Activated CD8-positive, alpha-beta memory T cell treated with anti-CD3 and anti-CD28 coated beads for 36 hours (primary cell): ENCODE data around the gene IGF2R. TPM values are rescaled to one million over a fixed set of nuclear protein-coding genes. Genes with fewer than 3 reads are reported as not detected.

ENCODE experiments used
- CTCF ChIA-PET: fragments of 350-600 bp; sonication (Branson Sonifier 250); formaldehyde crosslinking; loops from one replicate; lab custom pipeline; 2021; ENCODE audit warnings: antibody characterized with exemption; lab: Charles Lee
- POLR2A ChIA-PET: fragments of 350-600 bp; sonication (Branson Sonifier 250); formaldehyde crosslinking; loops from one replicate; lab custom pipeline; 2021; ENCODE audit warnings: antibody characterized with exemption; lab: Charles Lee
- total RNA-seq, 2 experiments: library from RNA; stranded (reverse); gene quantifications; one replicate each; pipeline ENCODE4 v1.2.3, GENCODE V29; 2021

The IGF2R gene
- total RNA-seq, 2 experiments from 2014 or later, result 125 to 128 TPM

DNA sequence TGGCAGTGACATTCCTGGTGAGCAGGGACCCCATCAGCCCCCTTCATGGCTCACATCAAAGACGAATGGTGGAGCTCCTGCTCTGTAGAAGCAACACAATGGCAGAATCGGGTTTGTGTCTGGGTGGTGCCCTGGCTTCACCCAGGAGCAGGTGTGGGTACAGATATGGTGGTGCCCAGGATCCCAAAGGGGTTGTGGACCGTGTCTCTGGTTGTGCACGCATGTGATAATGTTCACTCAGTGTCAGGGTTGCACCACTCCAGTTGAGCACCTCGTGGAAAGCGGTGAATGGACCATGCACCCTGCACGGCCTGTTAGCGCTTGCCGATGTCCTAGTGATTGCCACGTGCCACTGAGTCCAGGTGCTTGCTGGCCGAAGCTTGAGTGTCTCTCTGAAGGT is 63.0 kb downstream of the IGF2R start:
- ChIA-PET CTCF (interaction anchor here (1.2 kb wide), 1 partner anchor 424 kb away, joined by 3 read pairs; no protein-coding TSS in a partner anchor), POLR2A (no interaction called here)

DNA sequence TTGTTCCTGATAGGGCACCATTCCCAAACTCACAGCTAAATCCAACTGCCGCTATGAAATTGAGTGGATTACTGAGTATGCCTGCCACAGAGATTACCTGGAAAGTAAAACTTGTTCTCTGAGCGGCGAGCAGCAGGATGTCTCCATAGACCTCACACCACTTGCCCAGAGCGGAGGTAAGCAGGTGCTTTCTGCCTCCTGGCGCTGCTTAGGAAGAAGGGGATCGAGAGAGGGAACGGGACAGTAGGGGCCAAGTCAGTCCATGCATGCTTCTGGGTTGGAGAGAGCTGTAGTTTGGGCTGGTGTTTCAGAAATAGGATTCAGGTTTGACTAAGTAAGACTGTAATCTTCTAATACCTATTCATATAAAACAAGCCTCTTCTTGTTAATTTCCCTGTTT is 63.7 kb downstream of the IGF2R start:
- ChIA-PET CTCF (interaction anchor here (1.2 kb wide), 1 partner anchor 423 kb away, joined by 3 read pairs; no protein-coding TSS in a partner anchor), POLR2A (no interaction called here)

DNA sequence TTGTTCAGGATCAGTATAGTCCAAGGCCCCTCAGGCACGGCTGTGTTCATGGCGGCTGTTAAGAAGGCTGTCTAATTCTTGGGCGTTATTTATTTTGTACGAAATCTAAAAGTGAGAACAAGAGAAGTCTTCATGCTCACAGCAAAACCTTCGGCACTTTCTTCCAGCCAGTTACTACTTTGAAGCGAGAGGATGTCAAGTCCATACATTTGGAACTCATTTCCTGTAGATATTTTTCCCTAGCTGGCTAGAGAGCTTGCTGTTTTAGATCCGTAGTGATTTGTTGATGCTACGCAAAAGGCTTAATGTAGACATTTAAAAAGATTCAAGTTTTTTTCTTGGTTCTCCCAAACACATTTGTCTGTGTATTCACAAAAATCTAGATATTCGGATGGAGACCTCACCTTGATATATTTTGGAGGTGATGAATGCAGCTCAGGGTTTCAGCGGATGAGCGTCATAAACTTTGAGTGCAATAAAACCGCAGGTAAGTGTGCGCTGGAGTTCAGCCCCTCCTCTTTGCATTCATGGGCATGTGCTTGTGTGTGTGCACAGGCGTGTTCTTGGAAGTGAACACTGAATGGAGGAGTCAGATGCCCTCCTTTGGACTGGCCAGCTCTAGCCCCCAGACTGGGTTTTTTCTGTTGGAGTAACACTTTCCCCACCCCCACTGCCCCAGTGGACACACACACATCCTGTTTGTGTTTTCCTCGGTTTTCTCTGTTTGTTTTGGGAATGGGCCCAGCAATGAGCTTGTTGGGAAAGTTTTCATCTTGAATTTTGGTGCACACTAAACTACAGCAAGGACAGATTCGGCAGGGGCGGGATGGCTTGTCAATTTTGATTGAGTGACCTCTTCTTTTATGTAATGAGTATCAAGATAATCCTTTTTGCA is 65.4 kb downstream of the IGF2R start:
- CTCF ChIA-PET, result interaction anchor here (0.6 kb wide), 1 partner anchor 23 kb away, joined by 4 read pairs; no protein-coding TSS in a partner anchor
- POLR2A ChIA-PET, result interaction anchor here (0.5 kb wide), 1 partner anchor 310 kb away, joined by 7 read pairs; no protein-coding TSS in a partner anchor

DNA sequence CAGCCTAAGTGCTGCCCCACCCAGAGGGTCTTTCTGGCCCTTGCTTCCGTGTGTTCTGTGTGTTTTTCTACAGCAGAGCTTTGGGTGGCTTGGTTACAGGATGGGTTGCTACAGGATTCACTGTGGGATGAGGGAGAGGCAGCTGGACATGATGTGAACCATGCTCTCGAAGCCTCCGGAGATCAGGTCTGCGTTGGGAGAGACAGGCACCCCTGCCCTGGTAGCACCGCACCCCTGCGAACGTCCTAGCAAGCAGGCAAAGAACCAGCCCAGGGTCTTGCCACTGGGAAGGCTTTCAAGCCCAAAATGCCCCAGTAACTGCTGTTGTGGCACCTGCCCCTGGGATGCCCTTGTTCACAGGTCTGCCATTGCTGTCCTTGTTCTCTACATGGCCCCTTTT is 66.4 kb downstream of the IGF2R start:
- CTCF ChIA-PET, result interaction anchor here (0.6 kb wide), 1 partner anchor 24 kb away, joined by 4 read pairs; no protein-coding TSS in a partner anchor

DNA sequence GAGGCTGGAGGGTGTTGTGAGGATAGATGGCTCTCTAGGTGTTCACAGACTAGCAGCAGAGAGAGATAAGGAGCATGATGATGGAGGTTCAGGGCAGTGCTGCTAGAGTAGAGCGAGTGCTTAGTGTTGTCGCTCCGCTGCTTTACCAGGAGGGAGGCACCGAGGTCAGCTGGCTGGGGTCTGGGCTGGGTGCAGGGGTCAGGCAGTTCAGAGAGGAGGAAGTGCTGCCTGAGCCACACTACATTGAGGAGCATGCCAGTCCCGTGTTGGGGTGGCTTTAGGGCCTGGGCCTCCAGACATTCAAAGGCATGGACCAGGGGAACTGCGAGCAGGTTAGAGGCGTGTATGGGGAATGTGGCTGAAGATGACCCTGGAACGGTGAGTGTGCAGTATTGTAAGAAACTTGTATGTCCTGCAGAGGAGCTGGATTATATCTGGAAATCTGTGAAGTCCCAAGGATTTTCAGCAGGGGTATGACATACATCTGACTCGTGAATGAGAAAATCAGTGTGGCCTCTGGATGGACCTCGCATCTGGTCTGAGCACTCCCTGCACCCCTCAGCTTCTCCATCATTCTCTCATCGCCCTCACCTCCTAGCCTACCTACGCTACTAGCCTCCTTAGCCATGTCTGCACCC is 66.9 kb downstream of the IGF2R start:
- ChIA-PET CTCF (no interaction called here), POLR2A (no interaction called here)

More for the DNA sequence above, 66.4 kb downstream of the IGF2R start:
- POLR2A ChIA-PET, result no interaction called here

DNA sequence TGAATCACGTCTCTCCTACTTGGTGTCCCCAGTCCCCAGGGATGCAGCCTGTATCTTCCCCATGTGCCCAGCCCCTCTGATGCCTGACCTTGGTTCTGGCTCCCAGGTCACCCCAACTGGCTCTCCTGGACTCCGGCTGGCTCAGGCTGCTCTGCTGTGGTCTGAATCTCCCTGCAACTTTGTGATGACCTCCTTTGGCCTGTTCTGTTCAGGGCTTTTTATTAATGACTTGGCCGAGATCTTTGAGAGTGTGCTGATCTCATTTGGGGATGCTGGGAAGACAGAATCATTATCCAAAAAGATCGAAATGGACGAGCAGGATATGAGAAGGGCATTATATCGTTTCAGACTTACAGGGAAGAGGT is 67.4 kb downstream of the IGF2R start:
- ChIA-PET POLR2A (no interaction called here), CTCF (no interaction called here)

DNA sequence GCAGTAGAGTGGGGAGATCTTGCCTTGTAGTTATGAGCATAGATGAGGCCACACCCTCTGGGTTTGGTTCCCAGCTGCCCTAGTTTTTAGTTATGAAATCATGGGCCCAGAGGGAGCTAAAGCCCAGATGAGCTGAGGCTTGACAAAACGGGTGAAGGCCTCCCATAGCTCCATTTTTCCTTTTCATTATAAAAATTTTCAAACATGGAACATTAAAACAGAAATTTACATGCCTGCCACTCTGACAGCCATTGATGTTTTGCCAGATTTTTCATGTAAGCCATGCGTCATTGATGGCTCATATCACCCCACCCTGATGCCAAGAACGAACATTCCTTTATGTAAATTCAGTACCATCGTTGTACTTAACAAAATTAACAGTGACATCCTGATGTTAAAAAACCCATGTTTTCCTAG is 67.9 kb downstream of the IGF2R start:
- POLR2A ChIA-PET, result no interaction called here
- CTCF ChIA-PET, result no interaction called here

DNA sequence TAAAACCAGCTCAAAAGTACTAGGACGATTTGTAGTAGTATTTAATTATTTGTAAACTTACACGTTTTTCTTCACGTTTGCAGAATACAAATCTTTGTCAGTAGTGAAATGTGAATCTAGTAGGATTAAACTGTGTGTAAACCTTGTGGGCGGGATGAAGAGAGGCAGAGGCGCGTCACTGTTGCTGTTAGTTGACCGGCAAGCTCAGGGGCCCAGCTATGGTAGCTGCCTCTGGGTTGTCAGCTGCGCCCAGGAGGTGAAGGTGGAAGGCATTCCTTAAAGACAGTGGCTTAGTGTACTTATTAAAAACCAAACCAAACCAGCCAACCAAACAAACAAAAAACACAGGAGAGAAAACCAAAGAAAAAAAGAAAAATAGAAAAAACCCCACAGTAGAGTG is 69.6 kb downstream of the IGF2R start:
- ChIA-PET CTCF (no interaction called here), POLR2A (no interaction called here)

DNA sequence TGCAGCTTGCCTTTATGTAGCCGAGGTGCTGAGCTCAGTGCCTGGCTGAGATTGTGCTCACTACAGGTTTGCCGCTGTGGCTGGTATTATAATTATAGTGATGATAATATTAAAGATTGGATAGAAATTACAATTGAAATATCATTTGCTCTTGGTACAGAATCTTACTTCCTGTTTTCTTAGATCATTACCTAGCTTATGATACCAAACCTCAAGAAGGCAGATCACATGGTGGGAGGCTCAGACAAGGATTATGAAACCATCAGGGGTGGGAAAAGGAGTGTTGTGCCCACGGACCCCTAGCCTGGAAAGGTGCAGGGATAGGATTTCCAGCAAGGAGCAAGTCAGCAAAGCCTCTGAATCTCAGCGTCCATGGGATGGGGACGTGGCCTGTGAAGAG is 70.6 kb downstream of the IGF2R start:
- ChIA-PET CTCF (no interaction called here), POLR2A (no interaction called here)

DNA sequence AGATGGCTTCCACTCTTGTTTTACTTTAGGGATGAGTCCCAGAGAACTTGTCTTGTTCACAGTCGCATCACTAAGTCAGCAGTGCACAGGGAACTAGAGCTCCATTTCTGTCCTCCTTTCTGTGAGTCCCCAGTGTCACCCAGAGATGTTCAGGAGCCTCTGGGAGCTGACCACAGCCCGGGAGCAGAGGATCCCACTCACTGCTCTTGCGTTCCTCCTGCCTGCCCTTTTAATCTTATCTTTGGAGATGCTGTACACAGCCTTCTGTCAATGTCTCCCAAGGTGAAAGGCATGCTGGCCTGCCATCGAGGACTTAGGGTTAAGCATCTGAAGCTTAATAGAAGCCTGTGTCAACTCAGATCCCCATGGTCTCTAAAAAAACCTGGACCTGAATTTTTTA is 71.2 kb downstream of the IGF2R start:
- CTCF ChIA-PET, result no interaction called here
- POLR2A ChIA-PET, result no interaction called here

DNA sequence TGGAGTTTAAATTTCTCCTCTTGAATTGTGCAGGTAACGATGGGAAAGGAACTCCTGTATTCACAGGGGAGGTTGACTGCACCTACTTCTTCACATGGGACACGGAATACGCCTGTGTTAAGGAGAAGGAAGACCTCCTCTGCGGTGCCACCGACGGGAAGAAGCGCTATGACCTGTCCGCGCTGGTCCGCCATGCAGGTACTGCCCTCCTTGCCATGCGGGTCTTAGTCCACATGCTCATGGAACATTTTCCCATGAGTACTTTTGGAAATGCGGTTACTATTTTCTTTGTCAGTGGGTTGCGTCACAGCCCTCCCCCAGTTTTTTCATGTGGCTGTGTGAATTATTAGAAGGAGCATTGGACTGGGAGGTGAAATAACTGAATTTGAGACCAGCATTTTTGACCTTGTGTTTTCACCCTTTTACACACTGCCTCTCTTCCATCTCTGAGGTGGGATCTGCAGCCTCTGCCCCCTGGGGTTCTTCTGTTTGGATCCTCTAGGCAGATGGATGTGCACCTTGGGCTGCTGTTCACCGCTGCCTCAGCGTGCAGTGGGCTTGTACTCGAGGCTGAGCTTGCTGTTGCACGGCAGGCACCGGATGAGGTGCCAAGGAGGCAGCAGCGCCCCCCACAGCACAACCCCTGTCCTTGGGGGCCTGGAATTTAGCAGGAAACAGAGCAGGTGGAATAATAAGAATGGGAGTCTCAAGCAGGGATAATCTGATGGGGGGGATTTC is 71.8 kb downstream of the IGF2R start:
- POLR2A ChIA-PET, result no interaction called here
- CTCF ChIA-PET, result no interaction called here

DNA sequence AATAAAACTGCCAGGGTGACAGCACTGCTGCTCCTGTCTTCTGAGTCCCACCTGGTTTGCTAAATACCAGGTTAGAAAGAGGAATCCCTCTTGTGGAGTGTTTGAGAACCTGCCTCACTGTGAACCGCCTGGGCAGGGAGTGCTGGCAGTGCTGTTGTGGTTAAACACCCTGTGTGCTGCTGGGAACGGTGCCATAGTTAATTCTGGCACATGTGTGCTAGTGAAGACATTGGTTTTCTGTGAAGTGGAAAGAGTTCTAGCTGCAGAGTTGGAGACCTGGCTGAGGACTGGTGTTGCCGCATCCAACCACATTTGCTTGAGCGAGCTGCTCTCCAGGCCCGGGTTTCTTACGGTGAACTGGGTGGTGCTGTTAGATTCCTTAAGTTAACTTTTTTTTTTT is 72.7 kb downstream of the IGF2R start:
- ChIA-PET CTCF (no interaction called here), POLR2A (no interaction called here)

DNA sequence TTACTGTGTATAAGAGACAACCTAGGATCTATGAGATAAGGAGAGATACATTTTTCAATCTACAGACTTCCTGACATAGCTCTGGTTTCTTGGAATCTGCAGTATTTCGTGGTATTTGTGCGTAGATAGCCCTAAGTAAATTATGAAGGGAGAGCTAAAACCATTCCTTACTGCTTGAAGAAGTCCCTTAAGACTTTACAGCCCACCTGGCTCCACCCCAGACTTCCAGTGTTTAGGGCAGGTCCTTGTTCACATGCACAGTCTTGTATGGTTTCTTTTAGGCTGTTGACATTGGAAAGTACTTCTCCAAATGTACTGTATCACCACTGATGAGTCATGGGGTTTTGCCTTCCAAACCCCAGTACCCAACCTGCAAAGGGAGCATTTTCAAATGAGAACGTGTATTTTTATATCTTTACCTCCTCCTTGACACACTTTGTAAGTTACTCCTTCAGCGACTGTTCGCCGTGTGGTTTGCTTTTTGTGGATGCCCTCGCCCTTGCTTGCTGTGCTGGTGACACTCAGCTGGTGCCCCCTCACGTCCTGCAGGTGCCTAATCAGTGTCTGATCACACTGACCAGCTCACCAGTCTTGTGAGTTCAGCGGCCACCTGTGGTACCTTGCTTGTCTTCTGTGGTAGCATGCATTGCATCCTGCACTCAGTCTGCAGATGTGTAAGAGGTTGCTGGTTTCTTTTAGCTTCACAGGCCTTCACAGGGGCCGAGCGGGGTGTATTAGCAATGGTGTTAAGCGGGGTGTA is 73.3 kb downstream of the IGF2R start:
- ChIA-PET POLR2A (no interaction called here), CTCF (no interaction called here)

DNA sequence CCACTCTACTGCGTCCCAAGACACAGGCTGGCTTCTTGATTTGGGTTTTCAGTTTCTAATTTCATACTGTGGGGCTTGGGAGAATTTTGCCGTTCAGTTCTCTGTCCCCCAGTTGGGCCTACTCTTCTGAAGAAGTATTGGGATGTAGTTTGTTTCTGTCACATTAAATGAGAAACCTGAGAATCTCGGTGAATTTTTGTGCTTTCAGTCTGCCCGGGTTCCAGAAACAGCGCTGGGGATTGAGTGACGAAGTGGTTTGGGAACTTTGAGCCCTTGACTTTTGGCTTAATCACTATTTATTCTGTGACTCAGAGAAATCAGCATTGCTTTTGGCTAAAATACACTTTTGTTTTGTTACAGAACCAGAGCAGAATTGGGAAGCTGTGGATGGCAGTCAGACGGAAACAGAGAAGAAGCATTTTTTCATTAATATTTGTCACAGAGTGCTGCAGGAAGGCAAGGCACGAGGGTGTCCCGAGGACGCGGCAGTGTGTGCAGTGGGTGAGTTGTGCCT is 74.0 kb downstream of the IGF2R start:
- ChIA-PET CTCF (no interaction called here), POLR2A (no interaction called here)

DNA sequence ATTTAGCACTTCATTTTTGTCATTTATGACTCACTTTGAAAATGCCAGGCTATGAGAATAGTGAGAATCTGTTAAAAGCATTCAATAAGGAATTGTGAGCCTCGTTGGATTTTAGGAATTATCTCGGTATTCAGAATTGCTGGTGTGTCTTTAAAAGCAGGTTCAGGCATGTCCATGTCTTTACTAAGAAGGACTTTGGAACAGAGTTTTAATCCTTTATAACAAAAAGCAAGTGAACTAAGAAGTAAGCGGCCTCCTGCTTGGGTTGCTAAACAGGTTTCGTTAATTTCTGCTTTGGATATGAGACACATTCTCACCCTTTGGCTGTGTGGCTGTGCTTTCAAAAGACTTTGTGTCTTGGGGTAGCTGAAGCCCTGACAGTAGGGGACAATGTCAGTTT is 74.9 kb downstream of the IGF2R start:
- ChIA-PET CTCF (no interaction called here), POLR2A (no interaction called here)

DNA sequence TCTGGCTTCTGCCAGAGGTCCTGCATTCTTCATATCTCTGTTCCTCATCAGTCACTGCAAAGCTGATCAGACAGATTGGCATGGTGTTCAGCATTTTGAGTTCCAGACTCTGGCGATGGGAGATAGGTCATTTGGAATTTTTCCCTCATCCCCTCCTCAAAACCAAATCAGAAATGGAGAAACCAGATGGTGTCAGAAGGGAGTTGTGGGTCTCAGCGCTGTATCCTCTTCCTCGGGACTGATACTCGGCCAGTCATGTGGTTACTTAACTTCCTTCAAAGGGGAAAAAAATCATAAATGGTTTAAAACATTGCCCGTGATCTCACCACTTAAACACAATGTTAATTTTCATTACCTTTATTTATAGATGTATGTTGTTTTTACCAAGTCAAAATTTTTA is 75.8 kb downstream of the IGF2R start:
- CTCF ChIA-PET, result no interaction called here

DNA sequence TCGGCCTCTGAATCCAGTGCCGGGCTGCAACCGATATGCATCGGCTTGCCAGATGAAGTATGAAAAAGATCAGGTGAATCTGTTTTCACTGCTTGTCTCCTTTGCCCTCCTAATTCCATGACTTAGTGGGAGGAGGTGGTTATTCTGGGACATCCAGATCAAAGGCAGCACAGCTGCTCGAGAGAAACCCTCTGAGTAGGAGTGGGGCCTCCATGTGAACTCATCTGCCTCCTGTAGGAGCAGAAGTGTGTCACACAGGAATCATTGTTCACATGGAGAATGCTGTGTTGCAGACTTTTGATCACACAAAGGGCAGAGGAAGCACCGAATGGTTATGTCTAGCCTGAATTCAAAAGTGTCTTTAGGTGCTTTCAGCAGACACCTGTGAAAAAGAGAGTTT is 79.6 kb downstream of the IGF2R start:
- POLR2A ChIA-PET, result no interaction called here
- CTCF ChIA-PET, result no interaction called here

More for the DNA sequence above, 75.8 kb downstream of the IGF2R start:
- POLR2A ChIA-PET, result no interaction called here

DNA sequence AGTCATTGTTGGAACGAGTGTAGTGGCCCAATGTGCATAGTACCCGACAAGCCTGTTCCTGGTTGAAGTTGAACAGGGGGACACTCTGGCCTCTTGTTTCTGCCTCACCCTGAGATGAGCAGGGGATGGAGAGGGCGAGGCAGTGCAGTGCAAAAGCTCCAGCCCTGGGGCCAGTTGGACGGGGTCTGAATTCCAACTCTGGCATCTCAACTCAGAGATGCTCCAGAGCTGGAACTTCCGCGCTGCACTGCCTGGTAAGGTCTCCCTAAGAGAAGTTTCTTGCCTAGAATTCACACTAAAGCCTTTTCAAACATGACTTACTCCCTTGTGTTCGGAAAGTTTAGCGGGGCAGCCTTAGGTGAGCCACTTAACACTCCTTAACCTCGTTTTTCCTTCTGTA is 80.5 kb downstream of the IGF2R start:
- CTCF ChIA-PET, result no interaction called here
- POLR2A ChIA-PET, result no interaction called here

DNA sequence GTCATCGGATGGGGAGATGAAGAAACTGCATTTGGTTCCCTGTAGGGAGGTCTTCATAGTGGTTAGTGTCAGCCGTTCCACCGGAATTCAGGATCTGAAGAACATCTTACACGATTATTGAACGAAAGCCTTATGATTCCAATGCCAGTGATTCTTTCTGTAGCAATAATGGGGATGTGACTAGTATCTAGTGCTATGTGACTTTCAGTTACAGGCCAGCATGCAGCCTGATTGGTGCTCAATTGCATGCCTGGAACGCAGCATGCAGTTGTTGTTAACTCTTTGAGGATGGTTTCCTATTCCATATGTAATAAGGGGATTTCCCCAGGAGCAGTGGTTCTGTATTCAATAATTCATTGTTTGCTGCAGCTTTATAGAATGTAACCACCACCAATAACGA is 81.1 kb downstream of the IGF2R start:
- ChIA-PET CTCF (no interaction called here), POLR2A (no interaction called here)
